Measurements from ENCODE around the gene CTSL.

GRCh38 chr9:87741891-87742290, 16.0 kb downstream of the CTSL start:
- TF ChIP-seq, protein P1, sequence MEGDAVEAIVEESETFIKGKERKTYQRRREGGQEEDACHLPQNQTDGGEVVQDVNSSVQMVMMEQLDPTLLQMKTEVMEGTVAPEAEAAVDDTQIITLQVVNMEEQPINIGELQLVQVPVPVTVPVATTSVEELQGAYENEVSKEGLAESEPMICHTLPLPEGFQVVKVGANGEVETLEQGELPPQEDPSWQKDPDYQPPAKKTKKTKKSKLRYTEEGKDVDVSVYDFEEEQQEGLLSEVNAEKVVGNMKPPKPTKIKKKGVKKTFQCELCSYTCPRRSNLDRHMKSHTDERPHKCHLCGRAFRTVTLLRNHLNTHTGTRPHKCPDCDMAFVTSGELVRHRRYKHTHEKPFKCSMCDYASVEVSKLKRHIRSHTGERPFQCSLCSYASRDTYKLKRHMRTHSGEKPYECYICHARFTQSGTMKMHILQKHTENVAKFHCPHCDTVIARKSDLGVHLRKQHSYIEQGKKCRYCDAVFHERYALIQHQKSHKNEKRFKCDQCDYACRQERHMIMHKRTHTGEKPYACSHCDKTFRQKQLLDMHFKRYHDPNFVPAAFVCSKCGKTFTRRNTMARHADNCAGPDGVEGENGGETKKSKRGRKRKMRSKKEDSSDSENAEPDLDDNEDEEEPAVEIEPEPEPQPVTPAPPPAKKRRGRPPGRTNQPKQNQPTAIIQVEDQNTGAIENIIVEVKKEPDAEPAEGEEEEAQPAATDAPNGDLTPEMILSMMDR (IDR thresholded peaks at IDR 0.05; ENCODE audit: low read length): no peak
- no peak for TF ChIP-seq EZH2 (IDR thresholded peaks at IDR 0.05; ENCODE audit: borderline replicate concordance, low read length)

All from OCI-LY1 (cell line).